Mammary epithelial cell (primary cell): ENCODE measurements around the gene CENPQ.

Experiments used
- EZH2 ChIP-seq: IDR thresholded peaks from 2 replicates; pipeline ENCODE4 v1.6.1; 2012; ENCODE audit warnings: low read length, inconsistent platforms, borderline replicate concordance
- TF ChIP-seq, protein P1 (sequence below), 2 donors: IDR thresholded peaks in 1 of 2; conservative IDR thresholded peaks in 1 of 2; 2 replicates each; pipeline ENCODE4 v1.5.1; 2011 to 2012; ENCODE audit warnings: inconsistent platforms in 2 of 2, low read length in 2 of 2, mild to moderate bottlenecking in 2 of 2, control low read depth in 1 of 2, low read depth in 1 of 2; ENCODE audit not compliant: insufficient read depth in 1 of 2; ENCODE audit errors: extremely low read depth in 1 of 2

- TF ChIP-seq, protein P1, sequence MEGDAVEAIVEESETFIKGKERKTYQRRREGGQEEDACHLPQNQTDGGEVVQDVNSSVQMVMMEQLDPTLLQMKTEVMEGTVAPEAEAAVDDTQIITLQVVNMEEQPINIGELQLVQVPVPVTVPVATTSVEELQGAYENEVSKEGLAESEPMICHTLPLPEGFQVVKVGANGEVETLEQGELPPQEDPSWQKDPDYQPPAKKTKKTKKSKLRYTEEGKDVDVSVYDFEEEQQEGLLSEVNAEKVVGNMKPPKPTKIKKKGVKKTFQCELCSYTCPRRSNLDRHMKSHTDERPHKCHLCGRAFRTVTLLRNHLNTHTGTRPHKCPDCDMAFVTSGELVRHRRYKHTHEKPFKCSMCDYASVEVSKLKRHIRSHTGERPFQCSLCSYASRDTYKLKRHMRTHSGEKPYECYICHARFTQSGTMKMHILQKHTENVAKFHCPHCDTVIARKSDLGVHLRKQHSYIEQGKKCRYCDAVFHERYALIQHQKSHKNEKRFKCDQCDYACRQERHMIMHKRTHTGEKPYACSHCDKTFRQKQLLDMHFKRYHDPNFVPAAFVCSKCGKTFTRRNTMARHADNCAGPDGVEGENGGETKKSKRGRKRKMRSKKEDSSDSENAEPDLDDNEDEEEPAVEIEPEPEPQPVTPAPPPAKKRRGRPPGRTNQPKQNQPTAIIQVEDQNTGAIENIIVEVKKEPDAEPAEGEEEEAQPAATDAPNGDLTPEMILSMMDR (conservative IDR thresholded peaks at IDR 0.05 in 1 of 2, IDR thresholded peaks at IDR 0.05 in 1 of 2; ENCODE audit: extremely low read depth in 1 of 2, insufficient read depth in 1 of 2, low read depth in 1 of 2, low read length in 2 of 2) = no peak
- TF ChIP-seq EZH2 = no peak
Measured at GRCh38 chr6:49517919-49518318, 54.7 kb downstream of the CENPQ start.
